C4-2B (cell line): ENCODE results near the gene CAPN9.

Source experiments
- ZFX ChIP-seq: fragments of 450-650 bp; IDR thresholded peaks from 2 replicates; pipeline ENCODE4 v1.6.1; 2017
- TF ChIP-seq, protein P1 (sequence below): fragments of 450-650 bp; conservative IDR thresholded peaks from 2 replicates; pipeline ENCODE4 v1.5.1; 2017; ENCODE audit warnings: mild to moderate bottlenecking

DNA sequence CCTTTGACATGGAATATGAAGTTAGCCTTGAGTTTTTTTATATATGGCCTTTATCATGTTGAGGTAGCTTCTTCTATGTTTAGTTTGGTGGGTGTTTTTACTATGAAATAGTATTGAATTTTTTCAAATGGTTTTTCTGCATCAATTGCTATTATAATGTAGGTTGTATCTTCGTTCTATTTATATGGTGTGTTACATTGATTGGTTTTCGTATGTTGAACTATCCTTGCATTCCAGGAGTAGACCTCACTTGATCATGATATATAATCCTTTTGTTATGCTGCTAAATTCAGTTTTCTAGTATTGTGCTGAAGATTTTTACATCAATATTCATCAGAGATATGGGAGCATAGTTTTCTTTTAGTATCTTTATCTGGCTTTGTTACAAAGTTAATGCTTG lies 65.4 kb downstream of the CAPN9 start:
- TF ChIP-seq, protein P1, sequence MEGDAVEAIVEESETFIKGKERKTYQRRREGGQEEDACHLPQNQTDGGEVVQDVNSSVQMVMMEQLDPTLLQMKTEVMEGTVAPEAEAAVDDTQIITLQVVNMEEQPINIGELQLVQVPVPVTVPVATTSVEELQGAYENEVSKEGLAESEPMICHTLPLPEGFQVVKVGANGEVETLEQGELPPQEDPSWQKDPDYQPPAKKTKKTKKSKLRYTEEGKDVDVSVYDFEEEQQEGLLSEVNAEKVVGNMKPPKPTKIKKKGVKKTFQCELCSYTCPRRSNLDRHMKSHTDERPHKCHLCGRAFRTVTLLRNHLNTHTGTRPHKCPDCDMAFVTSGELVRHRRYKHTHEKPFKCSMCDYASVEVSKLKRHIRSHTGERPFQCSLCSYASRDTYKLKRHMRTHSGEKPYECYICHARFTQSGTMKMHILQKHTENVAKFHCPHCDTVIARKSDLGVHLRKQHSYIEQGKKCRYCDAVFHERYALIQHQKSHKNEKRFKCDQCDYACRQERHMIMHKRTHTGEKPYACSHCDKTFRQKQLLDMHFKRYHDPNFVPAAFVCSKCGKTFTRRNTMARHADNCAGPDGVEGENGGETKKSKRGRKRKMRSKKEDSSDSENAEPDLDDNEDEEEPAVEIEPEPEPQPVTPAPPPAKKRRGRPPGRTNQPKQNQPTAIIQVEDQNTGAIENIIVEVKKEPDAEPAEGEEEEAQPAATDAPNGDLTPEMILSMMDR = no peak
- no peak for TF ChIP-seq ZFX
